BLaER1 treated with 17β-estradiol and CSF1 and Interleukin-3, amounts not matched to agents 10 nM and 100 nM (cell line): ENCODE results near the gene NFKBIE.
"Not testable (repeated sequence)": the region's sequence is repeated elsewhere in the genome, so short reads cannot be mapped to it uniquely, and the experiment has no call there.

Experiments used
- H3K27ac ChIP-seq, 11 experiments: shearing (Covaris generic); formaldehyde crosslinking; 2 replicates each; pipeline ENCODE4 v1.8.1; 2022
- H3K27me3 ChIP-seq, 11 experiments: shearing (Covaris generic); formaldehyde crosslinking; 2 replicates each; pipeline ENCODE4 v1.8.1; 2022
- H3K36me3 ChIP-seq, 11 experiments: shearing (Covaris generic); formaldehyde crosslinking; 2 replicates each; pipeline ENCODE4 v1.8.1; 2022
- H3K4me1 ChIP-seq, 10 experiments: shearing (Covaris generic); formaldehyde crosslinking; 2 replicates each; pipeline ENCODE4 v1.8.1; 2022
- H3K4me2 ChIP-seq, 11 experiments: shearing (Covaris generic); formaldehyde crosslinking; 2 replicates each; pipeline ENCODE4 v1.8.1; 2022
- H3K4me3 ChIP-seq, 10 experiments: shearing (Covaris generic); formaldehyde crosslinking; 2 replicates each; pipeline ENCODE4 v1.8.1; 2022
- H3K9ac ChIP-seq, 11 experiments: shearing (Covaris generic); formaldehyde crosslinking; 2 replicates each; pipeline ENCODE4 v1.8.1; 2022
- H3K9me3 ChIP-seq, 11 experiments: shearing (Covaris generic); formaldehyde crosslinking; replicated peaks in 1 of 11; 2 replicates each; pipeline ENCODE4 v1.8.1; 2022
- H4K20me1 ChIP-seq, 11 experiments: shearing (Covaris generic); formaldehyde crosslinking; 2 replicates each; pipeline ENCODE4 v1.8.1; 2022
- Cebpa-rat ChIP-seq, 11 experiments: shearing (Covaris generic); IDR thresholded peaks; 2 replicates each; pipeline ENCODE4 v1.8.1; 2022

NFKBIE gene

GRCh38 chr6:44232676-44233566, 32.4 kb downstream of the NFKBIE start:
- peak overlapping the region; percentile 31 to 80 (median 52) for H3K4me2 ChIP-seq
- H3K4me3 ChIP-seq = no peak overlapping the region
- H3K9me3 ChIP-seq = no peaks in the 10 kb centered on the region
- peaks cover 14 to 79% (median 51%) of the 10 kb centered on the region in 11 experiments; a peak in 21 of 22 replicates for H3K36me3 ChIP-seq
- peak overlapping the region in 10 of 11 experiments; percentile 21 to 79 (median 66); a peak in 19 of 22 replicates for H3K27ac ChIP-seq
- H4K20me1 ChIP-seq = peaks cover 0 to 26% (median 2%) of the 10 kb centered on the region in 11 experiments; a peak in 8 of 22 replicates
- H3K9ac ChIP-seq = peak overlapping the region; percentile 7 to 67 (median 44); a peak in 17 of 22 replicates
- H3K4me1 ChIP-seq = peaks cover 40 to 56% (median 46%) of the 10 kb centered on the region in 10 experiments
- TF ChIP-seq Cebpa-rat (IDR thresholded peaks at IDR 0.05) = no peak
- no peaks in the 10 kb centered on the region for H3K27me3 ChIP-seq

GRCh38 chr6:44231426-44231825, 33.9 kb downstream of the NFKBIE start:
- peaks cover 0 to 41% (median 11%) of the 10 kb centered on the region in 11 experiments; a peak in 14 of 22 replicates for H4K20me1 ChIP-seq
- H3K9me3 ChIP-seq, H3K27me3 ChIP-seq, H3K27ac ChIP-seq, H3K4me3 ChIP-seq: not testable (repeated sequence)
- H3K4me2 ChIP-seq = peak overlapping the region in 4 of 11 experiments; percentile 17 to 37 (median 28); a peak in 5 of 22 replicates
- H3K9ac ChIP-seq = peak overlapping the region in 2 of 11 experiments; percentile 1 to 9; a peak in 1 of 22 replicates
- peaks cover 40 to 58% (median 48%) of the 10 kb centered on the region in 10 experiments for H3K4me1 ChIP-seq
- peaks cover 14 to 87% (median 51%) of the 10 kb centered on the region in 11 experiments; a peak in 21 of 22 replicates for H3K36me3 ChIP-seq

GRCh38 chr6:44230034-44230675, 35.2 kb downstream of the NFKBIE start:
- no peaks in the 10 kb centered on the region for H3K9me3 ChIP-seq
- no peak overlapping the region for H3K27ac ChIP-seq
- peaks cover 12 to 54% (median 24%) of the 10 kb centered on the region in 11 experiments; a peak in 16 of 22 replicates for H4K20me1 ChIP-seq
- H3K36me3 ChIP-seq = peaks cover 14 to 77% (median 51%) of the 10 kb centered on the region in 11 experiments; a peak in 21 of 22 replicates
- peaks cover 51 to 69% (median 58%) of the 10 kb centered on the region in 10 experiments for H3K4me1 ChIP-seq
- no peak overlapping the region for H3K4me3 ChIP-seq
- no peak for TF ChIP-seq Cebpa-rat (IDR thresholded peaks at IDR 0.05)
- H3K27me3 ChIP-seq = no peaks in the 10 kb centered on the region
- H3K4me2 ChIP-seq = no peak overlapping the region
- no peak overlapping the region; a peak in 1 of 22 replicates for H3K9ac ChIP-seq

- peaks cover 14 to 73% (median 50%) of the 10 kb centered on the region in 11 experiments; a peak in 21 of 22 replicates for H3K36me3 ChIP-seq
- peaks cover 19 to 60% (median 30%) of the 10 kb centered on the region in 11 experiments; a peak in 17 of 22 replicates for H4K20me1 ChIP-seq
- H3K4me3 ChIP-seq = no peak overlapping the region
- TF ChIP-seq Cebpa-rat (IDR thresholded peaks at IDR 0.05) = no peak
- H3K9me3 ChIP-seq = no peaks in the 10 kb centered on the region
- no peak overlapping the region for H3K27ac ChIP-seq
- H3K4me1 ChIP-seq = peaks cover 51 to 69% (median 59%) of the 10 kb centered on the region in 10 experiments
- H3K9ac ChIP-seq = no peak overlapping the region; a peak in 1 of 22 replicates
- no peaks in the 10 kb centered on the region for H3K27me3 ChIP-seq
- no peak overlapping the region for H3K4me2 ChIP-seq
Observed at GRCh38 chr6:44229376-44230033, 35.8 kb downstream of the NFKBIE start.

- peaks cover 21 to 62% (median 34%) of the 10 kb centered on the region in 11 experiments; a peak in 17 of 22 replicates for H4K20me1 ChIP-seq
- H3K4me1 ChIP-seq = peaks cover 49 to 68% (median 58%) of the 10 kb centered on the region in 10 experiments
- H3K9me3 ChIP-seq = no peaks in the 10 kb centered on the region
- no peaks in the 10 kb centered on the region for H3K27me3 ChIP-seq
- H3K36me3 ChIP-seq = peaks cover 14 to 67% (median 50%) of the 10 kb centered on the region in 11 experiments; a peak in 21 of 22 replicates
- no peak overlapping the region for H3K4me2 ChIP-seq
- H3K9ac ChIP-seq = no peak overlapping the region
- no peak overlapping the region for H3K27ac ChIP-seq
- TF ChIP-seq Cebpa-rat (IDR thresholded peaks at IDR 0.05) = no peak
- no peak overlapping the region for H3K4me3 ChIP-seq
Observed at GRCh38 chr6:44228836-44229235, 36.5 kb downstream of the NFKBIE start.

GRCh38 chr6:44228433-44228832, 36.9 kb downstream of the NFKBIE start:
- TF ChIP-seq Cebpa-rat (IDR thresholded peaks at IDR 0.05) = no peak
- H3K9me3 ChIP-seq = no peaks in the 10 kb centered on the region
- peaks cover 14 to 63% (median 50%) of the 10 kb centered on the region in 11 experiments; a peak in 21 of 22 replicates for H3K36me3 ChIP-seq
- peaks cover 21 to 58% (median 34%) of the 10 kb centered on the region in 11 experiments; a peak in 17 of 22 replicates for H4K20me1 ChIP-seq
- H3K4me2 ChIP-seq = no peak overlapping the region
- H3K9ac ChIP-seq = no peak overlapping the region
- no peaks in the 10 kb centered on the region for H3K27me3 ChIP-seq
- H3K4me3 ChIP-seq = no peak overlapping the region
- no peak overlapping the region for H3K27ac ChIP-seq
- peaks cover 44 to 64% (median 54%) of the 10 kb centered on the region in 10 experiments for H3K4me1 ChIP-seq

- H3K4me3 ChIP-seq = no peak overlapping the region
- H3K36me3 ChIP-seq = peaks cover 14 to 59% (median 47%) of the 10 kb centered on the region in 11 experiments; a peak in 21 of 22 replicates
- no peak overlapping the region for H3K4me2 ChIP-seq
- no peak overlapping the region; a peak in 2 of 22 replicates for H3K9ac ChIP-seq
- no peak overlapping the region for H3K27ac ChIP-seq
- H3K9me3 ChIP-seq = no peaks in the 10 kb centered on the region
- no peak for TF ChIP-seq Cebpa-rat (IDR thresholded peaks at IDR 0.05)
- peaks cover 21 to 57% (median 34%) of the 10 kb centered on the region in 11 experiments; a peak in 17 of 22 replicates for H4K20me1 ChIP-seq
- 0 out of 22 replicates have a peak, but pooled peaks cover 0 to under 1% (median 0%) of the 10 kb centered on the region in 11 experiments for H3K27me3 ChIP-seq
- peaks cover 43 to 61% (median 51%) of the 10 kb centered on the region in 10 experiments for H3K4me1 ChIP-seq
Observed at GRCh38 chr6:44228031-44228430, 37.3 kb downstream of the NFKBIE start.

- Histone ChIP-seq H3K4me3 (no peak overlapping the region), H3K27me3 (peaks cover 0 to 8% (median 0%) of the 10 kb centered on the region in 11 experiments; a peak in 1 of 22 replicates), H3K4me2 (peak overlapping the region; percentile 68 to 98 (median 95); a peak in 19 of 22 replicates), H3K4me1 (peaks cover 44 to 61% (median 51%) of the 10 kb centered on the region in 10 experiments), H3K9ac (peak overlapping the region in 6 of 11 experiments; percentile 10 to 83 (median 54); a peak in 6 of 22 replicates), H4K20me1 (peaks cover 21 to 60% (median 34%) of the 10 kb centered on the region in 11 experiments; a peak in 17 of 22 replicates), H3K27ac (peak overlapping the region in 3 of 11 experiments; percentile 1 to 41 (median 37); a peak in 3 of 22 replicates), H3K9me3 (no peaks in the 10 kb centered on the region), H3K36me3 (peaks cover 8 to 52% (median 40%) of the 10 kb centered on the region in 11 experiments; a peak in 20 of 22 replicates)
- no peak for TF ChIP-seq Cebpa-rat (IDR thresholded peaks at IDR 0.05)
Observed at GRCh38 chr6:44227148-44227793, 38.1 kb downstream of the NFKBIE start.
